Liver (tissue), 3 donors: ENCODE measurements around the gene LSM3.

Experiments used
- EGR1 ChIP-seq, 2 donors: IDR thresholded peaks; 2 replicates each; pipeline ENCODE4 v1.6.1; 2016 to 2018; ENCODE audit warnings: antibody characterized with exemption in 2 of 2, low read depth in 2 of 2
- GABPA ChIP-seq, 2 donors: IDR thresholded peaks in 1 of 2; conservative IDR thresholded peaks in 1 of 2; 2 replicates each; pipeline ENCODE4 v1.6.1; 2016; ENCODE audit warnings: antibody characterized with exemption in 2 of 2, mild to moderate bottlenecking in 1 of 2, moderate library complexity in 1 of 2
- JUND ChIP-seq, 2 donors: IDR thresholded peaks; 2 replicates each; pipeline ENCODE4 v1.6.1; 2016; ENCODE audit warnings: antibody characterized with exemption in 2 of 2
- RAD21 ChIP-seq, 2 donors: IDR thresholded peaks; 2 replicates each; pipeline ENCODE4 v1.6.1; 2016; ENCODE audit warnings: antibody characterized with exemption in 2 of 2, mild to moderate bottlenecking in 2 of 2
- RXRA ChIP-seq, 2 donors: IDR thresholded peaks; 2 replicates each; pipeline ENCODE4 v1.6.1; 2017 to 2018; ENCODE audit warnings: antibody characterized with exemption in 2 of 2, mild to moderate bottlenecking in 1 of 2
- TAF1 ChIP-seq: conservative IDR thresholded peaks from 2 replicates; pipeline ENCODE4 v1.6.1; 2016; ENCODE audit warnings: antibody characterized with exemption, mild to moderate bottlenecking
- YY1 ChIP-seq: IDR thresholded peaks from 2 replicates; pipeline ENCODE4 v1.6.1; 2016; ENCODE audit warnings: antibody characterized with exemption, mild to moderate bottlenecking
- TF ChIP-seq, protein P1 (sequence below): fragments of 150-350 bp; IDR thresholded peaks from 2 replicates; pipeline ENCODE4 v1.5.1; 2017; ENCODE audit warnings: improper control_type of control experiment, low read depth, low read length; ENCODE audit not compliant: missing input control
- TF ChIP-seq, protein P2 (sequence below): IDR thresholded peaks from 2 replicates; pipeline ENCODE4 v1.6.1; 2016; ENCODE audit warnings: antibody characterized with exemption
- TF ChIP-seq, protein P3 (sequence below): IDR thresholded peaks from 2 replicates; pipeline ENCODE4 v1.6.1; 2016; ENCODE audit warnings: antibody characterized with exemption
- TF ChIP-seq, protein P4 (sequence below): IDR thresholded peaks from 2 replicates; pipeline ENCODE4 v1.6.1; 2016; ENCODE audit warnings: antibody characterized with exemption, mild to moderate bottlenecking
- donor health status: healthy.
- donor health status: healthy.

DNA sequence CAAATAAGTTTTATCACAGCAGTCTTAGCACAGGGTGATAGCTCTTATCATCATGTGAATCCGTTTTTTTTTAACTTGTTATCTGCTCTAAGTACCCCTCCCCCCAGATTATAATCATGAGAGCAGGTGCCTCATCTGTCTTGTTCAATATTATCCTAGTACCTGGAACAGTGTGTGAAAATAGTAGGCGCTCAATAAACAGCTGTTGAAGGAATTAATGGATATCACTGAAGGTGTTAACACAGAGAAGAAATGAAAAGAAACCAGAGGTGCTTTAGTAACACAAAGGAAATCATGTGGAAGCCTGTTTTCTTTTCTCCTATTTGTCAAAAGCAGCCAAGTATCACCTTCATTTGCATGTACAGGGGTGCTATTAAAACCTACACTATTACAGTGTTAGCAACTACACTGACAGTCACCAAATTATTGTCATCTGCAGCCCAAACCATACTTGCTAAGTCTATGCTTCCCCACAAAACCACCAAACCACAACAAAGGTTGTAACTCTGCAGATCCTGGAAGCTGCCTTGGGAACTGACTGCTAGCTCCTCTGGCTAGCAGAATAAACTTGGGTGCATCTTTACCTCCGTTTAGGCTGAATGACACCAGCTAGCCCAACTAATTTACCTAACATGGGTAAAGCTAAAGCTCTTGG, 3.1 kb upstream of the LSM3 start:
- TF ChIP-seq, protein P1, sequence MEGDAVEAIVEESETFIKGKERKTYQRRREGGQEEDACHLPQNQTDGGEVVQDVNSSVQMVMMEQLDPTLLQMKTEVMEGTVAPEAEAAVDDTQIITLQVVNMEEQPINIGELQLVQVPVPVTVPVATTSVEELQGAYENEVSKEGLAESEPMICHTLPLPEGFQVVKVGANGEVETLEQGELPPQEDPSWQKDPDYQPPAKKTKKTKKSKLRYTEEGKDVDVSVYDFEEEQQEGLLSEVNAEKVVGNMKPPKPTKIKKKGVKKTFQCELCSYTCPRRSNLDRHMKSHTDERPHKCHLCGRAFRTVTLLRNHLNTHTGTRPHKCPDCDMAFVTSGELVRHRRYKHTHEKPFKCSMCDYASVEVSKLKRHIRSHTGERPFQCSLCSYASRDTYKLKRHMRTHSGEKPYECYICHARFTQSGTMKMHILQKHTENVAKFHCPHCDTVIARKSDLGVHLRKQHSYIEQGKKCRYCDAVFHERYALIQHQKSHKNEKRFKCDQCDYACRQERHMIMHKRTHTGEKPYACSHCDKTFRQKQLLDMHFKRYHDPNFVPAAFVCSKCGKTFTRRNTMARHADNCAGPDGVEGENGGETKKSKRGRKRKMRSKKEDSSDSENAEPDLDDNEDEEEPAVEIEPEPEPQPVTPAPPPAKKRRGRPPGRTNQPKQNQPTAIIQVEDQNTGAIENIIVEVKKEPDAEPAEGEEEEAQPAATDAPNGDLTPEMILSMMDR, result no peak
- TF ChIP-seq TAF1, result no peak
- TF ChIP-seq RAD21 (IDR thresholded peaks at IDR 0.05), result no peak
- TF ChIP-seq, protein P2, sequence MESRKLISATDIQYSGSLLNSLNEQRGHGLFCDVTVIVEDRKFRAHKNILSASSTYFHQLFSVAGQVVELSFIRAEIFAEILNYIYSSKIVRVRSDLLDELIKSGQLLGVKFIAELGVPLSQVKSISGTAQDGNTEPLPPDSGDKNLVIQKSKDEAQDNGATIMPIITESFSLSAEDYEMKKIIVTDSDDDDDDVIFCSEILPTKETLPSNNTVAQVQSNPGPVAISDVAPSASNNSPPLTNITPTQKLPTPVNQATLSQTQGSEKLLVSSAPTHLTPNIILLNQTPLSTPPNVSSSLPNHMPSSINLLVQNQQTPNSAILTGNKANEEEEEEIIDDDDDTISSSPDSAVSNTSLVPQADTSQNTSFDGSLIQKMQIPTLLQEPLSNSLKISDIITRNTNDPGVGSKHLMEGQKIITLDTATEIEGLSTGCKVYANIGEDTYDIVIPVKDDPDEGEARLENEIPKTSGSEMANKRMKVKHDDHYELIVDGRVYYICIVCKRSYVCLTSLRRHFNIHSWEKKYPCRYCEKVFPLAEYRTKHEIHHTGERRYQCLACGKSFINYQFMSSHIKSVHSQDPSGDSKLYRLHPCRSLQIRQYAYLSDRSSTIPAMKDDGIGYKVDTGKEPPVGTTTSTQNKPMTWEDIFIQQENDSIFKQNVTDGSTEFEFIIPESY, result no peak
- no peak for TF ChIP-seq GABPA (IDR thresholded peaks at IDR 0.05 in 1 of 2, conservative IDR thresholded peaks at IDR 0.05 in 1 of 2)
- TF ChIP-seq YY1, result no peak
- TF ChIP-seq, protein P3, sequence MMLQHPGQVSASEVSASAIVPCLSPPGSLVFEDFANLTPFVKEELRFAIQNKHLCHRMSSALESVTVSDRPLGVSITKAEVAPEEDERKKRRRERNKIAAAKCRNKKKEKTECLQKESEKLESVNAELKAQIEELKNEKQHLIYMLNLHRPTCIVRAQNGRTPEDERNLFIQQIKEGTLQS, result no peak
- no peak for TF ChIP-seq JUND (IDR thresholded peaks at IDR 0.05)
- TF ChIP-seq EGR1 (IDR thresholded peaks at IDR 0.05; ENCODE audit: low read depth in 2 of 2), result no peak
- TF ChIP-seq, protein P4, sequence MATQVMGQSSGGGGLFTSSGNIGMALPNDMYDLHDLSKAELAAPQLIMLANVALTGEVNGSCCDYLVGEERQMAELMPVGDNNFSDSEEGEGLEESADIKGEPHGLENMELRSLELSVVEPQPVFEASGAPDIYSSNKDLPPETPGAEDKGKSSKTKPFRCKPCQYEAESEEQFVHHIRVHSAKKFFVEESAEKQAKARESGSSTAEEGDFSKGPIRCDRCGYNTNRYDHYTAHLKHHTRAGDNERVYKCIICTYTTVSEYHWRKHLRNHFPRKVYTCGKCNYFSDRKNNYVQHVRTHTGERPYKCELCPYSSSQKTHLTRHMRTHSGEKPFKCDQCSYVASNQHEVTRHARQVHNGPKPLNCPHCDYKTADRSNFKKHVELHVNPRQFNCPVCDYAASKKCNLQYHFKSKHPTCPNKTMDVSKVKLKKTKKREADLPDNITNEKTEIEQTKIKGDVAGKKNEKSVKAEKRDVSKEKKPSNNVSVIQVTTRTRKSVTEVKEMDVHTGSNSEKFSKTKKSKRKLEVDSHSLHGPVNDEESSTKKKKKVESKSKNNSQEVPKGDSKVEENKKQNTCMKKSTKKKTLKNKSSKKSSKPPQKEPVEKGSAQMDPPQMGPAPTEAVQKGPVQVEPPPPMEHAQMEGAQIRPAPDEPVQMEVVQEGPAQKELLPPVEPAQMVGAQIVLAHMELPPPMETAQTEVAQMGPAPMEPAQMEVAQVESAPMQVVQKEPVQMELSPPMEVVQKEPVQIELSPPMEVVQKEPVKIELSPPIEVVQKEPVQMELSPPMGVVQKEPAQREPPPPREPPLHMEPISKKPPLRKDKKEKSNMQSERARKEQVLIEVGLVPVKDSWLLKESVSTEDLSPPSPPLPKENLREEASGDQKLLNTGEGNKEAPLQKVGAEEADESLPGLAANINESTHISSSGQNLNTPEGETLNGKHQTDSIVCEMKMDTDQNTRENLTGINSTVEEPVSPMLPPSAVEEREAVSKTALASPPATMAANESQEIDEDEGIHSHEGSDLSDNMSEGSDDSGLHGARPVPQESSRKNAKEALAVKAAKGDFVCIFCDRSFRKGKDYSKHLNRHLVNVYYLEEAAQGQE, result no peak
- TF ChIP-seq RXRA (IDR thresholded peaks at IDR 0.05), result no peak
